IPS DF 19.7 (cell line): Measurements from ENCODE around the gene PLIN3.
A peak's percentile ranks its signal among the peaks of the same experiment; 100 is the strongest.
"Not testable (repeated sequence)": the region's sequence is repeated elsewhere in the genome, so short reads cannot be mapped to it uniquely, and the experiment has no call there.

Source experiments
- DNase-seq: peaks from one replicate; pipeline ENCODE4 v3.0.0-alpha.2; 2013; ENCODE audit warnings: low read depth, low spot score

The PLIN3 gene

DNA sequence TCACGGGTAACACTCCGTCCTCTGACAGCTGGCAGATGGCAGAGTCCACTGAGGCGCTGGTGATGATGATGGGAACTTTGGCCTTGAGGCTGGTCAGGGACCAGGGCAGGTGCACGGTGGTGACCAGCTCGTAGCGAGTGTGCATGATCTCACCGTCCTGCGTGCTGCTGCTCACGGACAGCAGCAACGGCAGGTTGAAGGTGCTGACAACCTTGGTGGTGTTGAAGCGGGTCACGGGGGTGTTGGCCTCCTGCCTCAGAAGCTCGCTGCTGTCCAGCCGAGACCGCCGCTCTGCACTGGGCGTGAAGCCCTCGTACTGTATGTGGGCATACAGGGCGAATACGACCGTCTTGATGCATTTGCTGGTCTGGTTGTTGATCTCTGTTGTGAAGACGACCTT lies 23.6 kb upstream of the PLIN3 start:
- no peak for DNase-seq

GRCh38 chr19:4889034-4889815 lies 21.8 kb upstream of the PLIN3 start:
- no peak for DNase-seq

DNA sequence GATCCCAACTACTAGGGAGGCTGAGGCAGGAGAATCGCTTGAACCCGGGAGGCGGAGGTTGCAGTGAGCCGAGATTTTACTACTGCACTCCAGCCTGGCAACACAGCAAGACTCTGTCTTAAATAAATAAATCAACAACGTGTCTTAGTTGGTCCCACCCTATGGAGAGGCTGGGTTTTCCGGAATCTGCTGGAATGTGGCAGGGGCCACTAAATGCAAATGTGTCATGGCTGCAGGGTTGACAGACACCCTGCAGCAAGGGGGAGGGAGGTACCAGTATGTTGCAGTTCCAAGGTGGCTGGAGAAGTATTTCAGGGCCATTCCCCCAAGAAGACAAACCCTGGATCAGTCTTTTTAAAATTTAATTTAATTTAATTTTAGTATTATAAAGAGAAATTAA lies 20.3 kb upstream of the PLIN3 start:
- not testable (repeated sequence) for DNase-seq

GRCh38 chr19:4884993-4885392 lies 17.5 kb upstream of the PLIN3 start:
- not testable (repeated sequence) for DNase-seq

- DNase-seq, result not testable (repeated sequence)
Measured at GRCh38 chr19:4882874-4883273, 15.4 kb upstream of the PLIN3 start.

DNA sequence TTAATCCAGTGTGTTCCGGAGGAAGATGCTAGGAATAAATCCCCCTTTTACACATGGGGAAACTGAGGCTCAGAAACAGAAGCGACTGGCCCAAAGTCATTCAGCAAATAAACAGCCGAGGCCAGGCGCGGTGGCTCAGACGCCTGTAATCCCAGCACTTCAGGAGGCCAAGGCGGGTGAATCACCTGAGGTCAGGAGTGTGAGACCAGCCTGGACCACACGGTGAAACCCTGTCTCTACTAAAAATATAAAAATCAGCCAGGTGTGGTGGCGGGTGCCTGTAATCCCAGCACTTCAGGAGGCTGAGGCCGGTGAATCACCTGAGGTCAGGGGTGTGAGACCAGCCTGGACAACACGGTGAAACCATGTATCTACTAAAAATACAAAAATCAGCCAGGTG lies 11.6 kb upstream of the PLIN3 start:
- DNase-seq, result no peak

- DNase-seq, result no peak
Measured at GRCh38 chr19:4878491-4878968, 11.1 kb upstream of the PLIN3 start.

GRCh38 chr19:4877753-4878490 lies 10.5 kb upstream of the PLIN3 start:
- no peak for DNase-seq

- DNase-seq, result no peak
Measured at GRCh38 chr19:4873930-4874329, 6.5 kb upstream of the PLIN3 start.

DNA sequence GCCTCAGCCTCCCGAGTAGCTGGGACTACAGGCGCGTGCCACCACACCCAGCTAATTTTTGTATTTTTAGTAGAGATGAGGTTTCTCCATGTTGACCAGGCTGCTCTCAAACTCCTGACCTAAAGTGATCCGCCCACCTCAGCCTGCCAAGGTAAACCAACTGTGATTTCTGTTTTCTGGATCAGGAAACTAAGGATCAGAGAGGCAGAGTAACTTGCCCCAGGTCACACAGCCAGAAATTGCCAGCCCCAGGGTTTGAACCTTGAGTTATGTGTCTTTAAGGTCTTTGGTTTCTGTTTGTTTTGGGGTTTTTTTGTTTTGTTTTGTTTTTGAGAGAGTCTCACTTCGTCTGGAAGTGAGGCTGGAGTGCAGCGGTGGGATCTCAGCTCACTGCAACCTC lies 4.2 kb upstream of the PLIN3 start:
- no peak for DNase-seq

DNA sequence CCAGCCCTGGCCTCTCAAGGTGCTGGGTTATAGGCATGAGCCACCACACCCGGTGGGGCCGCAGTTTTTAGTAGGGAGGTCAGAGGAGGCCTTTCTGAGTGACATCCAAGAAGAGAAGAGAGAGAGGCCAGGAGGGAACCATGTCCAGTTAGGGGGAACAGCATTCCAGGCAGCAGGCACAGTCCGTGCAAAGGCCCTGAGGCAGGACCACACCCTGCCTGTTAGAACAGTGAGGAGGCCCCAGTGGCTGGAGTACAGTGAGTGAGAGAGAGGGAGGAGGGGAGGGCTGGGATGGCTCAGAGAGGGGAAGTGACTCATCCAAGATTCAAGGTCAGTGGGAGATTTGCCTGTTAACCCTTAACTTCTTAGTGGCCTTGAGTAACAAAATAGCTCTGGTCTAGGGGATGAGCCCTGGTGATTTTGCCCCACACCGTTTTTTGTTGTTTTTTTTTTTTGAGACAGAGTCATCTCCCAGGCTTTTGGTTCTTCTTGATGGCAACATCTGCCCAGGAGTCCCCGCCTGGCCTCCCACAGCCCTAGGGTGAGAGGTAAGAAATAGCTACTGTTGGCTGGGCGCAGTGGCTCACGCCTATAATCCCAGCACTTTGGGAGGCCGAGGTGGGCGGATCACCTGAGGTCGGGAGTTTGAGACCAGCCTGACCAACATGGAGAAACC lies 2.7 kb upstream of the PLIN3 start:
- DNase-seq, result peak; percentile 73

GRCh38 chr19:4868286-4868834 lies 893 bp upstream of the PLIN3 start:
- DNase-seq, result no peak

DNA sequence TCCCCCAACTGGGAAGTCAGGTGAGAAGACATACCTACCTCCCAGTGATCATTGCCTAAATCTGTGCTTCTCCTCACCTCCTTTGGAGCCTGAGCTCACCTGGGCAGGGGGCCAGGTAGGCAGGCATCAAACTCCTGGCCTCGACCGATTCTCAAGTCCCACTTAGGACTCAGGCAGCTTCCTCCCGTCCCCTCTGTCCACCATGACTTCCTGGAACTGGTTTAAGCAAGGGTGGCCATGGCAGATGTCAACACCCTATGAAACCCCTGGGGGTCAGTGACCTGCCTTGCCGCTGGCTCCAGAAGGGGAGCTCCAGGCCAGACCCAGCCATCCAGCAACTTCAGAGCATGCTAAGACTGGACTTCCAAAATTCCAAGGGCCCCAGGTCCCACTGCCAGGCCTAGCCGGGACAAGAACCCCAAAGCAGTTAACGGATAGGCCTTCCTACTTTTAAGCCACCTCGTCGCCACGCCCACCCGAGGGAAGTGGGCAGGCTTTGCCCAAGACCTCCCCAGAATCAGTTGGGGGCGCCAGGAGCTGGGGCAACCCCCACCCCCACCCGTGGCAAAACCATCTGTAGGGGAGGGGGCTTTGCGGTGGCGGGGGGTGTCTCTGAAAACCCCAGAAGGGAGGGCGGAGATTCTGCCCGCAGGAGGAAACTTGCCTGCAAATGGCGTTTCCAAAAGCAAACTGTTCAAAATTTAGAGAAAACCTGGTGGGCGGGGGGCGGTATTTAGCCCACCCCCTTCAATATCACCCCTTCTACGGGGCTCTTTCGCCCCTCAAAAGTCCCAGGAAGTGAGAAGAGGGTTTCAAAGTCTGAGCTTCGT lies 657 bp downstream of the PLIN3 start:
- DNase-seq, result no peak

DNA sequence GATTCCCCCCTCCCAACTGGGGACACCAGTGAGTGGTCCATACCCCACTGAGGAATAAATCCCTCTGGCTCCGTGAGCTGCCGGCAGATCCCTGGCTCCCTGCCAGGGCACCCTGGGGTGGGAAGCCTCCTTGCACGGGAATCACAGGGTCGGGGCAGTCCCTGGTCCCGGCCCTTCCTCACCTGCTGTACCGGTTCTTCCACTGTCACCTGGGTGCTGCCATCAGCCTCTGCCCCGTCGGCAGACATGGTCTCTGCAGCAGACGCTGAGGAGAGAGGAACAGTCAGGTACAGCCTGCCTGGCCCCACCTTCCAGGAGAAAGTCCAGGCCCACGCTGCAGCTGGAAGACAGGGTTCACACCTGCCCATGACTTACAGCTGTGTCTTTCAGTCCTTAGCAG lies 6.3 kb downstream of the PLIN3 start:
- no peak for DNase-seq

- DNase-seq, result no peak
Measured at GRCh38 chr19:4859697-4860096, 7.8 kb downstream of the PLIN3 start.

DNA sequence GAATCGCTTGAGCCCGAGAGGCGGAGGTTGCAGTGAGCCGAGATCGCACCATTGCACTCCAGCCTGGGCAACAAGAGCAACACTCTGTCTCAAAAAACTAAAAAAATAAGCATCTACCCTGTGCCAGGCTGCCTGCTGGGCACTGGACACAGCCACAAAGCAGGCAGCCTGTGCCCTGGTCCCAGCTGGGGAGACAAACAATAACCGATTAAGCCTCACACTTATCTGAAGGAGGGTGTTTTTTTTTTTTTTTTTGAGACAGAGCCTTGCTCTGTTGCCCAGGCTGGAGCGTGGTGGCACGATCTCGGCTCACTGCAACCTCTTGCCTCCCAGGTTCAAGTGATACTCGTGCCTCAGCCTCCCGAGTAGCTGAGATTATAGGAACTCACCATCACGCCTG lies 11.0 kb downstream of the PLIN3 start:
- DNase-seq, result not testable (repeated sequence)

DNA sequence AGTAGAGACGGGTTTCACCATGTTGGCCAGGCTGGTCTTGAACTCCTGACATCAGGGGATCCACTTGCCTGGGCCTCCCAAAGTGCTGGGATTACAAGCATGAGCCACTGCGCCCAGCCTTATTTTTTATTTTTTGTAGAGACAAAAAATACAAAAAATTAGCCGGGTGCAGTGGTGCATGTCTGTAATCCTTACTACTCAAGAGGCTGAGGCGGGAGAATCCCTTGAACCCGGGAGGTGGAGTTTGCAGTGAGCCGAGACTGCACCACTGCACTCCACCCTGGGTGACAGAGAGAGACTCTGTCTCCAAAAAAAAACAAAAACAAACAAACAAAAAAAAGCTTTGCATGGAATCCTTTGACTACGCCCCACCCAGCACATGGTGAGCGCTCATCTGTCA lies 14.0 kb downstream of the PLIN3 start:
- not testable (repeated sequence) for DNase-seq

- DNase-seq, result no peak
Measured at GRCh38 chr19:4852484-4852883, 15.0 kb downstream of the PLIN3 start.

- DNase-seq, result peak; percentile 47
Measured at GRCh38 chr19:4851551-4852290, 15.7 kb downstream of the PLIN3 start.

DNA sequence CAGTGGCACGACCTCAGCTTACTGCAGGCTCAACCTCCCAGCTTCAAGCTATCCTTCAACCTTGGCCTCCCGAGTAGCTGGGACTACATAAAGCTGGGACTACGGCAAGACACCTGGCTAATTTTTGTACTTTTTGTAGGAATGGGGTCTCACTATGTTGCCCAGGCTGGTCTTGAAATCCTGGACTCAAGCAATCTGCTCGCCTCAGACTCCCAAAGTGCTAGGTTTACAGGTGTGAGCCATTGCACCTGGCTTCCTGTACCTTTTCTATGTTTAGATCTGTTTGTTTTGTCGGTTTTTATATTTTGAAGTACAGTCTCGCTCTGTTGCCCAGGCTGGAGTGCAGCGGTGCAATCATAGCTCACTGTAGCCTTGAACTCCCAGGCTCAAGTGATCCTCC lies 18.4 kb downstream of the PLIN3 start:
- no peak for DNase-seq
